Colonic mucosa (tissue), 4 donors: ENCODE measurements around the gene SLC49A3. TPM values are rescaled to one million over a fixed set of nuclear protein-coding genes. Genes with fewer than 3 reads are reported as not detected.

Experiments used
- DNase-seq: peaks from one replicate; pipeline ENCODE4 v3.0.0-alpha.2; 2020
- H3K27ac ChIP-seq: fragments of 200-600 bp; one replicate; pipeline ENCODE4 v1.8.0; 2021
- H3K27me3 ChIP-seq: fragments of 200-600 bp; one replicate; pipeline ENCODE4 v1.8.0; 2021
- H3K36me3 ChIP-seq: fragments of 200-600 bp; one replicate; pipeline ENCODE4 v1.8.0; 2021
- H3K4me1 ChIP-seq: fragments of 200-600 bp; one replicate; pipeline ENCODE4 v1.8.0; 2021; ENCODE audit warnings: mild to moderate bottlenecking
- H3K4me3 ChIP-seq: fragments of 200-600 bp; one replicate; pipeline ENCODE4 v1.8.0; 2021
- H3K9ac ChIP-seq, 2 donors: one replicate each; pipeline ENCODE4 v1.7.0; 2013; ENCODE audit warnings: control low read depth in 2 of 2, low read depth in 2 of 2, low read length in 2 of 2
- H3K9me3 ChIP-seq: fragments of 200-600 bp; one replicate; pipeline ENCODE4 v1.8.0; 2021
- CTCF ChIP-seq: fragments of 200-600 bp; IDR thresholded peaks from one replicate; pipeline ENCODE4 v1.8.0; 2022; ENCODE audit warnings: antibody characterized with exemption, mild to moderate bottlenecking
- intact Hi-C: fragments of 100-400 bp; cut with DNase I; formaldehyde crosslinking; loops from one replicate; pipeline ENCODE4 v1.14.1; 2022
- total RNA-seq, 2 donors: library from RNA; stranded (reverse); fragmentation: NEBNext Ultra II Directional in 1 of 2; extraction: Animal tissue kit (Norgen Biotek cat#: 25700) in 1 of 2; gene quantifications; one replicate each; pipeline ENCODE4 v1.2.1, GENCODE V29; 2021
- donor health status: healthy.
- donor health status: DM: no; HTN: no; CAD: no.
- donor health status: DM: no; HTN: no; CAD: no.

SLC49A3 gene
- total RNA-seq, 2 donors from 2014 or later, result 7.1 to 8.4 TPM

DNA sequence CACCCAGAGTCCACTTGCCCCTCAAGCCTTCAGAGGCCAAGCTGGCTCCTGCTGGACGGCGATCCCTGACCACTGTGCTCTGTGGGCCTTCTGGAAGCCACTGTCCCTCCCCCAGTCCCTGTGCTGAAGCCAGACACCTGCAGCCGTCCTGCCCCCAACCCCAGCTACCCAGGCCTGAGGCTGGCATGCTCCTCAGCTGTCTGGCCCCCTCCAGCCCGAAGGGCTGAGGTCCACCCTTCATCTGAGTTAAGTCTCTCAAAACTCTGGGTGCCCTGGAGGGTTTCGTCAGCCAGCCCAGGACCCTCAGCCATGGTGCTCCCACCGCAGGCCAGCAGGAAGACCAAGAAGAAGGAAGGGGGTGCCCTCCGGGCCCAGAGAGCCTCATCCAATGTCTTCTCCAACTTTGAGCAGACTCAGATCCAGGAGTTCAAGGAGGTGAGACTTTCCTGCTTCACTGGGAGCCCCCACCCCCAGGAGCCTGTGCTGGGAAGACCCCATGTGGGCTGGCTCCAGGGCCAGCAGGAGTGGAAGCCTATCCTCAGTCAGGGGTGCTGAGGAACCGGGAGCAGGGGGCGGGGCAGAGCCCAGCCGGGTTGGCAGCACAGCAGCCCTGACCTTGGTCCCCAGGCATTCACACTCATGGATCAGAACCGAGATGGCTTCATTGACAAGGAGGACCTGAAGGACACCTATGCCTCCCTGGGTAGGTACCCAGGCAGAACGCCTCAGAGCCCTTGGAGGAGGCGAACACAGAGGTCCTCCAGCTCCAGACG is 10.4 kb downstream of the SLC49A3 start:
- TF ChIP-seq CTCF, result no peak
- DNase-seq, result no peak
- Histone ChIP-seq H3K9me3 (no peaks in the 10 kb centered on the region), H3K27me3 (no peaks in the 10 kb centered on the region), H3K9ac (peak overlapping the region in 1 of 2 donors; percentile 39), H3K27ac (no peak overlapping the region), H3K4me3 (no peak overlapping the region), H3K4me1 (peaks cover 4% of the 10 kb centered on the region), H3K36me3 (no peaks in the 10 kb centered on the region)
- intact Hi-C loops, result no loop called here

DNA sequence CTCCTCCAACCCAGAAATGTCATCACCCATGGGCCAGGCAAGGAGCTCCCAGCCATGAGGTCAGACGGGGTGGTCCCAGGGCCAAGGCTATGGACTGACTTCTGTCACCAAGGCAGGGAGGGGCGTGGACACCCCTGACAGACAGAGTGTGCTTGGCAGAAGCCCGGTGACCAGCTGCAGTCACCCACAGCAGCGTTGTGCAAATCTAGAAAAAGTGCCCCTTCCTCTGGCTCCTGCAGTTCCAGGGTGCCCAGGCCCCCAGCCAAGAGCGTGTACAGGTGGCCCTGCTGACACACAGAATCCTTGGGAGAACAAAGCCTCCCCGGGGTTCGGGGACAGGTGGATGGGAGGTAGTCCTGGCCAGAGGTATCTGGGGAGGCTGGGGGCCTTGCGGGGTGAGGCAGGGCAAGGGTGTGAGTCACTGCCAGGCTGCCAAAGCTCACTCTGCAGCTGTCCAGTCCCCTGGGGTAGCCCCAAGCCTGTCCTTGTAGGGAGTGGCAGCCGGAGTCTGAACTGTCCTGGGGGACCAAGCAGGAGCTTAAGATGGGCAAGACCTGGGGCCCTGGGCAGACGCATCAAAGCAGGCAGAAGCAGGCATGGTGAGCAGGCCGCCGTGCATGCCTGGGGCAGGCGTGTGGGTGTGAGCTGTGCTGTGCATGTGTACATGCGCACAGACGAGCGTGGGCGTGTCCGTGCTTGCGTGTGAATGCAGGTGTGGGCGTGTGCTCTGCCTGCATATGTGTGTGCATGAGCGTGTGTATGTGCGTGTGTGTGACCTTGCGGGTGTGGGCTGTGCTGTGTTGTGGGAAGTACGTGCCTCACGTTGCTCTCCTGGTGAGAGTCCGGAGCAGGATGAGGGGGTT is 11.3 kb downstream of the SLC49A3 start:
- no peaks in the 10 kb centered on the region for H3K36me3 ChIP-seq
- intact Hi-C loops, result no loop called here
- DNase-seq, result peak; percentile 82
- H3K9me3 ChIP-seq, result no peaks in the 10 kb centered on the region
- no peak overlapping the region for H3K4me3 ChIP-seq
- peak overlapping the region; percentile 34 to 39 for H3K9ac ChIP-seq
- H3K4me1 ChIP-seq, result peaks cover 2% of the 10 kb centered on the region
- TF ChIP-seq CTCF, result no peak
- no peaks in the 10 kb centered on the region for H3K27me3 ChIP-seq
- H3K27ac ChIP-seq, result no peak overlapping the region

- intact Hi-C loops, result no loop called here
- no peaks in the 10 kb centered on the region for H3K9me3 ChIP-seq
- H3K27ac ChIP-seq, result no peak overlapping the region
- H3K4me1 ChIP-seq, result no peaks in the 10 kb centered on the region
- H3K36me3 ChIP-seq, result no peaks in the 10 kb centered on the region
- no peaks in the 10 kb centered on the region for H3K27me3 ChIP-seq
- no peak overlapping the region for H3K9ac ChIP-seq
- DNase-seq, result no peak
- TF ChIP-seq CTCF, result no peak
- H3K4me3 ChIP-seq, result no peak overlapping the region
Measured at GRCh38 chr4:676871-677235, 12.1 kb downstream of the SLC49A3 start.

DNA sequence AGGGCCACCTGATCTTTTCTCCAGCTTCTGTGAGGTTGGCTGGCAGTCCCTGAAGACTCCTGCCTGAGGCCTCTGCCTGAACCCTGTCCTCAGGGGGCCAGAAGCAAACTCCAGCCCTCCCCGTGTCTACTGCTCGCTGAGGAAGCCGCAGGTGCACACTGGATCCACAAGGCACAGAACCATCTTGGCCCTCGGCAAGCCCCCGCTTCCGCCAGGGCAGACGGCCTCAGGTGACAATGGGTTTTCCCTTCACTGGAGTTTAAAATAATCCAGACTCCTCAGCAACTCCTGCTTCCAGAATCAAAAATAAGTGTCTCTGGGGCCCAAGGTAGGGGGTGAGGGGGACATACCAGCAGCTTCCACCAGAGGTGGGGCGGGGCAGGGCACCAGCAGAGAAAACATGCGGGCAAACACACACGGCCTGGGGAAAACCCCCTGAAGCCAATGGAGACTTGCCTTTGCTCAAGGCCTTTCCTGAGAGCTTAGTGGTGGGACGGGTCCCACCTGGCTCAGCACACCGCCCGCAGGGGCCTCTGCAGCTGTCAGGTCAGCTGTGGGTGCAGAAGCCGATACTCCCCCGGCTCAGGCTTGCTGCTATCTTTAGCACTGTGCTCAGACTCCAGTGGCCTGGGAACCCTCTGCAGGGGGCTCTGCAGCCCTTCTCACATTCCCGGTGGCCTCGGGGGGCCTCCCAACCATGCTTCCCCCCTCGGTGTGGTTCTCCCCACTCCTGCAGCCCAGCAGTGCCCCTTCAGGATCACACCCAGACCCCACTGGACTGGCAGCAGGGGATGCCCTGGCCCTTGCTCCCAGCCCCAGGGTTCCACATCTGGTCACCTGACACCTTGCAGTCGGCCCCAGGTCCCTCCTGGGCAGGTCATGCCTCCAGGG is 12.7 kb downstream of the SLC49A3 start:
- Histone ChIP-seq H3K4me3 (no peak overlapping the region), H3K9me3 (no peaks in the 10 kb centered on the region), H3K9ac (no peak overlapping the region), H3K27me3 (no peaks in the 10 kb centered on the region), H3K36me3 (no peaks in the 10 kb centered on the region), H3K4me1 (no peaks in the 10 kb centered on the region), H3K27ac (no peak overlapping the region)
- no peak for DNase-seq
- intact Hi-C loops, result no loop called here
- no peak for TF ChIP-seq CTCF
